Uterine smooth muscle cell (primary cell): ENCODE results near the gene C1QTNF9. TPM values are rescaled to one million over a fixed set of nuclear protein-coding genes. Genes with fewer than 3 reads are reported as not detected.

Experiments
- total RNA-seq: library from RNA; depleted of rRNA; stranded (reverse); fragments of >200 nt; gene quantifications from 2 replicates; pipeline ENCODE4 v1.2.3, GENCODE V29; 2014

The C1QTNF9 gene
- under 0.01 TPM in 1 of 2 replicates, not detected in the other for total RNA-seq

GRCh38 chr13:24309300-24309699 is at the start of gene C1QTNF9:
TSS of gene C1QTNF9 (plus strand) at chr13:24309580. CDS start at chr13:24316004, 6,424 bp downstream.

Other genes with a start within 250 kb of the C1QTNF9 start
- gene SPATA13, start 148.9 kb upstream of the C1QTNF9 start, total RNA-seq: 8.0 and 19.4 TPM in 2 replicates
- gene PARP4, start 203.2 kb downstream of the C1QTNF9 start, total RNA-seq: 49.7 and 55.6 TPM in 2 replicates